ENCODE results near the gene PTPN21.

PTPN21 gene

DNA sequence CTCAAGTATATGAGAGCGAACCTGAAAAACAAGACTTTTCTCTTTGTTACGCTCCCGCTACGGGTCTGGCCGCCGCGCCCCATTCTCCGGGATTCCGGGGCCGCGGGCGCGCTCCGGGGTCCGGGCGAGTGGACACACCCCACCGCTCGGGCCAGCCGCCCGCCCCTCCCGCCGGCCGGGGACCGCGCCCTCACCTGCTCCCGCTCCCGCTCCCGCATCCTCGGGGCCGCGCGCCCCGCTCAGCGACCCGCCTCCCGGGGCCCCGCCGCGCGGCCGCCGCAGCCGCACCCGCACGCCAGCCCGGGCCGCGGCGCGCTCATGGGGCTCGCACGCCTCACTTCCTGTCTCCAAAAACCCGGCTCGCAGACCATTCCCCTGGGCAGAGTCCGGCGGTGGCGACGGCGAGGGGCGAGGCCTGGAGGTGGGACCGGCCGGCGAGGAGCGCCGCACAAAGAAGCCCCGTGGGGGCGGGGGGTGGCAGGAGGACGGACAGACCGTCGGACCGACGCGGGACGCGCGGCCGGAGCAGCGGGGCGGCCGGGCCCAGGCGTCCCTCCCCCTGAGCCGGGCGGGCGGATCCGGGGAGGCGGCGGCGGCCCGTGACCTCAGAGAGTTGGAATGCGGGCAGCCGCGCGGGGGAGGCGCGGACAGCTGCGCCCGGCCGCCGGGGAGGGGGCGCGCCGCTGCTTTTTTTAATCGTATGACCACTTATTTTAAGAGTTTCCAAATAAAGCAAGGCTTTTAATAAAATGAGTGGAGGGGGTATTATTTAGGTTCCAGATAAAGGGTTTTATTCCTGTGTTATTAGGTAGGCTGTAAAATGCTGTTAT is at the start of gene PTPN21:
Gene PTPN21 (minus strand): TSS at position 551 of the 830 bp plus-strand sequence. CDS start 4,590 bp downstream, outside the sequence.
- DNase-seq (ENCODE audit: low spot score): peak; percentile 58

- DNase-seq (ENCODE audit: low spot score): no peak
Observed at GRCh38 chr14:88604212-88604611, 49.4 kb upstream of the PTPN21 start.

GRCh38 chr14:88599761-88600439 is 45.1 kb upstream of the PTPN21 start:
- no peak for DNase-seq (ENCODE audit: low spot score)

- no peak for DNase-seq (ENCODE audit: low spot score)
Observed at GRCh38 chr14:88599326-88599725, 44.5 kb upstream of the PTPN21 start.

DNA sequence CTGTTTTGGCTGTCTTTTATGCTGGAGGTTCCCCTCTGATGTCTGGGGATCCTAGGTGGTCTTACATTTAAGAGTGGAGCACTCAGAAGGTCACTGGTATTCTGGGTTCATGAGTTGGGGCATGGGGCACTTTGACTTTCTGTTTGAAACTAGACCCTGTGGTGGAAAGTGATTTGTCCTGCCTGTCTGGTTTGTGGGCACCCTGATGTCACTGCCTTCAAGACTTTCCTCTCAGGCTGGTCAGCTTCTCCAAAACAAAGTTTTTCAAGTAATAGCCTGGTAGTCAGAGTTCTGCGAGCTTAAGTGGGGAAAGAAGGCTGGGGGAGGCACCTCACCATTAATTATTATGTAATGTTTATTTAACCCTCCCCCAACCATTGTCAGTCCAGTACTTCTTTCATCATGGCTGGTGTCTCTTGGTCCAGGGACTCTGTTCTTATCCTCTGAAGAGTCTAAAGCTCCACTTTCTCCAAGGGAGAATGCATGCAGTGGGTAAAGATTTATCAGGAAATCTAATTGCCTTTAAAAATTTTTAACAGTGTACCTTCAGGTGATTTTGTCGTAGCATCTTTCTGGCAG is 43.4 kb upstream of the PTPN21 start:
- no peak for DNase-seq (ENCODE audit: low spot score)

GRCh38 chr14:88597601-88598000 is 42.8 kb upstream of the PTPN21 start:
- no peak for DNase-seq (ENCODE audit: low spot score)

DNA sequence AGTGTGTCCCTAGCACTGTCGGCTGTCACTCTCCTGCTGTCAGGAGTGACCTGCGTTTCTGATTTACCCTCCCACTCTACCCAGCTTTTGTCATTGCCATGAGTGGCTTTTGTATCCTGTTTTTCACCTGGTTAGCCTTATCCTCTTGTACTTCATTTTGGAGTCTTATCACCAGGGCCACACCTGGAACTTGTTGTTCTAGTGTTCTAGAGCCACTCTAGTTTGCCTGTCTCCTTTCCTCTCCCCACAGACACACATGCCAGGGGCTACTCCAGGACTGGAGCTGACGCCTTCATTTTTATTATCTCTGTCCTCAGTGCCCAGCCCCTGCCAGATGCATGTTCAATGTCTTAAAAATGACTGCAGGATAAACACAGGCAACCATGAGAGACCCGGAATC is 42.2 kb upstream of the PTPN21 start:
- no peak for DNase-seq (ENCODE audit: low spot score)

GRCh38 chr14:88592031-88592430 is 37.2 kb upstream of the PTPN21 start:
- DNase-seq (ENCODE audit: low spot score): no peak

DNA sequence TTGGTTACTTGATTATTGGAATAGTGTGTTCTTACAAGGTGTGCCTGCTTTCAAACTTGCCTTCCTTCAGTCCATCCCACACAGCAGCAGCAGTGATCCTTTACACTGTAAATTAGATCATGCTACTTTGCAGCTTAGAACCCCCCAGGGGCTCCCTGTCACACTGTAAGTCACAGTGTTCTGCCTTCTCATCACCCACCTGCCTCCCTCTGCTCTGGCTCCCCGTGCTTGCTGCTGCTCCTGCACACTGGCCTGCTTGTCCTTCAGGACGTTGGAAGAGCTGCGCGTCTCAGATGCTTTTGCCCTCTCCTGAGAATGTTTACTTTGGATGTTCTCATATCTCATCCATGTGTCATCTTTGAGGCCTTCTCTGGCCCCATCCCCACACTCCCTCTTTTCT is 35.4 kb upstream of the PTPN21 start:
- no peak for DNase-seq (ENCODE audit: low spot score)

GRCh38 chr14:88588081-88588480 is 33.3 kb upstream of the PTPN21 start:
- DNase-seq (ENCODE audit: low spot score): no peak

DNA sequence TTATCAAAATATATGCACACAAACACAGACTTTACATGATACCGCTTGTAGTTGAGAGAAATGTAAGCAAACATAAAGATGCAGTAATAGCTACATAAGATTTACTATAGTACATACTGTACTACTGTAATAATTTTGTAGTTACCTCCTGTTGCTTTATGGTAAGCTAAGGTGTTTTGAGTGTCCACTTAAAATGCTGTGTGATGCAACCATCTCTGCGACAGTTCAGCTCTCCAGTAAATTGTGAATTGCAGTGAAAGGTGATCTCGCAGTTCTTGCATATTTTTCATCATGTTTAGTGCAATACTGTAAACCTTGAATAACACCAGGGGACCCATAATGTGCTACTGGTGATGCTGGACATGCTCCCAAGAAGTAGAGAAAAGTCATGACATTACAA is 29.6 kb upstream of the PTPN21 start:
- DNase-seq (ENCODE audit: low spot score): no peak

DNA sequence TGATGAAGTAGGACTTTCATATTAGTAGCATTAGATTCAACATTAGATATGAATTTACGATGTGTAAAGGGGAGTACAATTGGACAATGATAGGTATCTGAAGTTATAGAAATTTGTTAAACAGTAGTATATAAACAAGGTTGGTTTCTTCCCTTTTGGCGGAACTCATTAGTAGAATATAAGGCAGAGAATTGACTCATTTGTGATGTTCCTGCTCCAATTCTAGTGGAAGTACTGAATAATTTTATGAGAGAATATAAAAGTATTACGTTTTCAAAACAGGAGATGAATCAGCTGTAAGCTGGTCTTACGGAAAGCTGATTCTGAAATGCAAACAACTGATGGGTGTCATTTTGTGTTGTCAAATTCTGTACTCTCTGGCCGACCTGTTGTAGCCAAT is 21.4 kb upstream of the PTPN21 start:
- no peak for DNase-seq (ENCODE audit: low spot score)

- DNase-seq (ENCODE audit: low spot score): no peak
Observed at GRCh38 chr14:88572117-88572516, 17.3 kb upstream of the PTPN21 start.

DNA sequence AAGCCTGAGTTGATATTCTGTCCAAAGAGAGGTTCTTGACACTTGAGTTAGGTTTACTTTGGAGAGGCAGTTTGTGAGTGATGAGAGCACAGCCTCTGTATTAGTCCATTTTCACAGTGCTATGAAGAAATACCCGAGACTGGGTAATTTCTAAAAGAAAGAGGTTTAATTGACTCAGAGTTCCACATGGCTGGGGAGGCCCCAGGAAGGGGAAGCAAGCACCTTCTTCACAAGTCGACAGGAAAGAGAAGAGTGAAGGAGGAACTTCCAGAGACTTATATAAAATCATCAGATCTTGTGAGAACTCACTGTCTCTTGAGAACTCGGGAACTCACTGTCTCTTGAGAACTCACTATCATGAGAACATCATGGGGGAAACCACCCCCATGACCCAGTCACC is 13.4 kb upstream of the PTPN21 start:
- DNase-seq (ENCODE audit: low spot score): no peak

GRCh38 chr14:88565427-88565826 is 10.6 kb upstream of the PTPN21 start:
- no peak for DNase-seq (ENCODE audit: low spot score)

- no peak for DNase-seq (ENCODE audit: low spot score)
Observed at GRCh38 chr14:88563845-88564244, 9.0 kb upstream of the PTPN21 start.

GRCh38 chr14:88562831-88563686 is 8.3 kb upstream of the PTPN21 start, which contains the start of gene ZC3H14:
TSS of gene ZC3H14 (plus strand) at chr14:88563037. CDS start at chr14:88563134, 97 bp downstream.
- DNase-seq (ENCODE audit: low spot score): peak; percentile 84

DNA sequence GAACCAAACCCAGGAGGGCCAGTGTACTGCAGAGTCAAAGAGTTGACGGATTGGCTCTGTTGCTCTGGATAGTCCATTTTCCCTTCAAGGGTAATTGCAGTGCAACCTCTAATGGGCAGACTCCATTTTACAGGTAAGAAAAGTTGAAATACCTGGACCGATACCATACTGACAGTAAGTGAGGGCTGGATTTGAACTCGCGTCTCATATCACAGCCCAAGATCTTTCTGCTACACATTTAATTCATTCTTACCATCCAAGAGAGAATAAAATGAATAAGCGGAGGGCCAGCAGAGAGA is 7.7 kb upstream of the PTPN21 start:
- DNase-seq (ENCODE audit: low spot score): peak; percentile 6

DNA sequence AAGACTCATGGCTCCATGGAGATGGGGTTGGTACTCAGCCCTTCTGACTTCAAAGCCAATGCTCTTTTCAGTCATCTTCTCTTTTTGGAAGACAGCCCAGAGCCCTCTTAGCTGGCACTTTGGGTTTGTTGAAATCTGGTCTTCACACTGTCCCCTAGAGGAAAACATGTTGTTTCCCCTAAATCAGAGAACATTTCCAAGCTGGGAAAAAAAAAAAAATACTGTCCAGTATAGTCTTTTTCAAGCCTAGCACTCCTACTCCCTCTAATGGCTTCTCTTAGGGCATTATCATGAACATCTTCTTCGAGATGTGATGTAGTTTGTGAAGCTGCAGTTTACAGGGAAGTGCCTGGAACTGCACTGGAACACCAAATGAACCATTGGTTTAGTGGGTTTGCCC is 5.0 kb upstream of the PTPN21 start:
- DNase-seq (ENCODE audit: low spot score): peak; percentile 46

DNA sequence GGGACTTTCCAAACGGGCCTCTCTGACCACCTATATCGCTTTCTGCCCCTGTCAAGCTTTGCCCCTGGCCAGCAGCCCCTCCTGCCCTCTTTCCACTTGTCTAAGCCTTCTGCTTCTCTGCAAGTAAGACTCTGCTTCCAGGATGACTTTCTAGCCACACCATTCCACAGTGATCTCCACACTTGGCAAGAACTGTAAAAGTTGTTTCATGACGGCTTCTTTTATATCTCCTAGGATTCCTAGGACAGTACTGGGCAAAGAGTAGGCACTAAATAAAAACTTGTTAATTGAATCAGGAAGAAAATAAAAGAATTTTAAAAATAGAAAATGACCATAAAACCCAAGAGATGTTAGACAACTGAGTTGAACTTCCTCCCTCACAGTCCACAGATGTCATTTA is 1.8 kb upstream of the PTPN21 start:
- no peak for DNase-seq (ENCODE audit: low spot score)

GRCh38 chr14:88553886-88554456 is 836 bp downstream of the PTPN21 start:
- peak; percentile 40 for DNase-seq (ENCODE audit: low spot score)

DNA sequence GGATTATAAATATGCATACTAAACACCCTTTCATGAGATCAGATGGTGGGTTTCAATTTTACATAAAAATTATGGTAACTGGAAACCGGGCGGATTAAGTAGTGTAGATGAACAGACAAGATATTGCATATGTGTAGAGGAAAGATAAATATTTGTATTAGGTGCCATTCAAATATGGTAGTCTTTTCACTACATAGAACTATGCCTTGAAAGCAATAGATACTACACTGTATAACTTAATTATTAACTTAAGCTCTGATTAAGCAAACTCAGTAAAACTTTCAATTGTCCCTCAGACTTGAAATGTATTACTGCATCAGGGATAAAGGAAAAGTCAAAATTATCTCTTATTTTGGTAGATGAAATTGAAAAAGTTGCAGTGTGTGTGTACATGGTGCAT is 1.9 kb downstream of the PTPN21 start:
- no peak for DNase-seq (ENCODE audit: low spot score)
